OCI-M2 (cell line): ENCODE results near the gene ZFAND5.
A peak's percentile ranks its signal among the peaks of the same experiment; 100 is the strongest.

Experiments used
- DNase-seq: peaks from one replicate; lab custom pipeline; 2025; ENCODE audit not compliant: unreplicated experiment; lab: John Stamatoyannopoulos, UW

Gene ZFAND5

GRCh38 chr9:72326641-72327040, 38.4 kb downstream of the ZFAND5 start:
- no peak for DNase-seq

DNA sequence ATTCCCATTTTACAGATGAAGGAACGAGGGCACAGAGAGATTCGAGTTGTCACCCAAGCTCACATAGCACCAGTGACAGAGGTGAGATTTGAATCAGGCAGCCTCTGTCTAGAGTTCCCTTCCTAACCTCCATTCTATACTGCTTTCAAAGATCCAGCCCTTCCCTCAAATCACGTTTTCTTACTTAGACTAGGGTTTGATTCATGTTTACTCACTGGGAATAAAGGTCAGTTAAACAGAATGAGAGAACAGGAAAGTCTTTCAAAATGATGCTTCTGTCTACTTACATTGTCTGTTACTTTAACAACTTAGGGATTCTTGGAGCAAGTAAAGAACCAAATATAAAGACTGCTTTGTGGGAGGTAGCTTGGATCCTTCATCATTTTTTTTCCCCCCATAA, 40.0 kb downstream of the ZFAND5 start:
- DNase-seq = no peak

- no peak for DNase-seq
Measured at GRCh38 chr9:72322678-72323077, 42.3 kb downstream of the ZFAND5 start.

- DNase-seq = no peak
Measured at GRCh38 chr9:72322259-72322658, 42.7 kb downstream of the ZFAND5 start.

GRCh38 chr9:72315510-72316311, 49.3 kb downstream of the ZFAND5 start:
- no peak for DNase-seq

DNA sequence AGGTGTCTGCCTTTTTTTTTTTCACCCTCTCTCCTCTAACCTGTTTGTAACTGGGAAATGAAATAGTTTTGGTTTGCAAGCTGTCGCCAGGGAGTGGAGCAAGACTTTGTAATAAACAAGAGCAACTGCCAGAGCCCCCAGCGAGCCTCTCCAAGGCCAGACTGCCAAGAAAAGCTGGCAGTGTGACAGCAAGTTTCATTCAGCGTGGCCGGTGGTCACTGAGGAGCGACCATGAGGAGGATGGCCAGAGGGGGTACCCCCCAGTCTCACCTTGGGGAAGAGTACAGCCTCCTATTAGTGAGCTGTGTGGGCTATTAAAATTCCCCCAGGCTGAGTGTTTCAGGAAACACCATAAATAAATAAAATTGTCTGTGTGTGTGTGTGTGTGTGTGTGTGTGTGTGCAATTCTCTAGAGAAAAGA, 49.9 kb downstream of the ZFAND5 start:
- no peak for DNase-seq

DNA sequence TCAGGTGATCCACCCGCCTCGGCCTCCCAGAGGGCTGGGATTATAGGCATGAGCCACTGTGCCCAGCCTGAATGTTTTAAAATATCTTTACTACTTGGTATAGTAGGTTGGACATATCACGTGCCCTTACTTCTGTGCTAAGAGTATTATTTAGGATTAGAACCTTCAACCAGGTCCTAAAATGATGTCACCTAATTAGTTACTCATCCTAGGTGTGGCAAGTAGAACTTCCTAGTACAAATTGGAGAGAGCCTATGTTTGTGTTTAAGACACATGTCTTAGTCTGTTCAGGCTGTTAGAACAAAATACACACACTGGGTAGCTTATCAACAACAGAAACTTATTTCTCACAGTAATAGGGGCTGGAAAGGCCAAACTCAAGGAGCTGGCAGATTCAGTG, 51.5 kb downstream of the ZFAND5 start:
- no peak for DNase-seq

GRCh38 chr9:72312386-72312987, 52.5 kb downstream of the ZFAND5 start:
- DNase-seq = no peak

- DNase-seq = no peak
Measured at GRCh38 chr9:72309364-72310133, 55.5 kb downstream of the ZFAND5 start.

DNA sequence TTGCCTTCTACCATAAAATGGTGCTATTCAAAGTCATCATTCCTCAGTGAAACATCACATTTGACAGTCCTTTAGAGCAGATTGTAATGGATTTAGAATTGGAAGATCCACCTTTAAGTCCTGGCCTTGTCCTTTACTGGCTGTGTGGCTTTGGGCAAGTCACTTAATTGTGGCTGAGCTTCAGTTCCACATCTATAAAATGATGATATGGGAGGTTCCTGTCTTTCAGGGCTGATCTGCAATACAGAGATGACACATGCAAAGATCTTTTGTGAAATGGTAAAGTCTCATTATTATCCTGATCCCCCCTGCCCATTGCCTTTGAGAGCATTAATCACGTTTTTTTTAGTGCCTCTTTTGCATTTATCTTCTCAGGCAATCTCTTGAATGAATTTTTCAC, 58.2 kb downstream of the ZFAND5 start:
- DNase-seq = no peak

DNA sequence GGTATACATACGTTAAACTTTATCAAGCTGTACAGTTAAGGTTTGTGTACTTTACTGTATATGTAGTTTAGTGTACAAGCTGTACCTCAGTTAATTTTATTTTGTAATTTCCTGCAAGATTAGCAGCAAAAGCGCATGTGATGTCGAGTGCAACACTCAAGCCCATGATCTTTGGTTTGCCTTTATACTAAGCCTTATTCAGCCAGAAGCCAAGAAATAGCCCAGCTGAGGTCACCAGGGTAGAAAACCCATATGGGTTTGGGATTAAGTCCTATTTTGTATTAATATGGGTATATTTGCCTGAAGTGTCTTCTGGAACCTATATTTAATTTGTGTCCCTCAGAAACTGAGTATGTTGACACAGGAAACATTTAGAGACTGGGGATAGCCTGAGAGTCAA, 59.3 kb downstream of the ZFAND5 start:
- no peak for DNase-seq

DNA sequence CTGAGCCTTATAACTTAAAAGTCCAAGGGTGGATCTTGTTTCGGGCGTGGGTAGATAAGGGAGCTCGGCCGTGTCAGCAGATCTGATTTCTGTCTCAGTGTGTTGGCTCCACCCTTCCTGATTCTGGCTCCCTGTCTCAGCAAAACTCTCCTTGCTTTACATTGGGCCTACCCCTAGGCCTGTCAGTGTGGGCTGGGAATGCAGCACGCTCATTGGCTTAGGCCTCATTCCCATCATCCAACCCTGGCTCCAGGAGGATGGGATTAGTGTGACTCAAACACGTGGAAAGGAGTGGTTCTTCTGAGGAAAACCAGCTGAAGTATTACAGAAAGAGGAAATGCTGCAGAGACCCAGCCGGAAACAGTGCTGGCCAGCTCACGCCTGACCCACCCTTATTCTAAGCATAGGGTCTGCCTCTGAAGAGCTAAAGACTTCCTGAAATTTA, 59.9 kb downstream of the ZFAND5 start:
- DNase-seq = peak; percentile 5

GRCh38 chr9:72304538-72304937, 60.5 kb downstream of the ZFAND5 start:
- no peak for DNase-seq
